HG03064 (cell line): ENCODE measurements around the gene SFT2D1.

ENCODE experiments used
- ATAC-seq: cut with Tn5 transposase; IDR thresholded peaks from one replicate; pipeline ENCODE4 v1.9.1; 2021; ENCODE audit warnings: low read depth; ENCODE audit not compliant: unreplicated experiment

The SFT2D1 gene

DNA sequence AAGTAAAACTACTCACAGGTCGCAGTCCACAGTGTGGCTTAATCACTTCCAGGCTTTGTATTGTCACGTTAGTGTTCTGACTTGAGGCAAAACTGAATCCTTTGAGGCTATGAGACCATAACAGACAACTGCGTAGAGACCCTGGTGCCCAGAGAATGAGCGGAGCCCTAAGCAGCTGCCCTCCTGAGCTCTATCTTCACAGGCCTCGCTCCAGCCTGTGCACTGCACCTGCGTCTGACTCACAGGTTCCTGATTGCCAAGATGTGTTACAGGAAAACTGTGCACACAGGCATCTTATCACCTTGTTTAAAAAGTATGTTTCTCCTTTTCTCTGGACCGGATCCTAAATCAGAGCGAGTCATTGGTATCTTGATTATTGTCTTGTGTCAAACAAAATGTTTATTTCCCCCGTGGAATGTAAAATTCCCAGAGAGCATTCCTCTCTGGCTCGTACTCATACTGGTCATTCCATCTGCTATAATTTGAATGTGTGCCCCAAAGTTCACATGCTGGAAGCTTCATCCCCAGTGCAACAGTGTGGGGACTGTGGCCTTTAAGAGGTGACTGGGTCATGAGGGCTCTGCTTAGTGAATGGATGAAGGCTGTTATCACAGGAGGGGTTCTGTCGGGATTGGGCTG lies 59.8 kb downstream of the SFT2D1 start:
- no peak for ATAC-seq

DNA sequence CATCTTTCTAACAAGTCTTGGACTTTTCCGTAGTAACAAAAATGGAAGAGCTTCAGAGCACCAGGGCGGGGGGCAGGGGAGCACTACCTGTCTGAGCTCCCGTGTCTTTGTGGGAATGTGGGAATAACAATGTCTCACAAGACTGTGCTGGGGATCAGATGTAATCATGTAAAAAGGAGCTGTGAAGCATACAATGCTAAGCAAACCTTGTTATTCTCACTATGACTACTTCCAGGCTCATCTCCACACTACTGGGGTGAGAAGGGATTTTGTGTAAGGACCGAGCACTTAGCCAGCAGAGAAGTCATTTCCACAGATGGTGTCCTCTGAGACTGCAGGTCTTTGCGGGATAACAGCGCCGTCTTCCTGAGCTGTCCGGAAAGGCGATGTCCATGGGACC lies 61.2 kb downstream of the SFT2D1 start:
- ATAC-seq = peak; percentile 54

- ATAC-seq = no peak
These were observed 63.0 kb downstream of the SFT2D1 start for GRCh38 chr6:166279393-166279679.

DNA sequence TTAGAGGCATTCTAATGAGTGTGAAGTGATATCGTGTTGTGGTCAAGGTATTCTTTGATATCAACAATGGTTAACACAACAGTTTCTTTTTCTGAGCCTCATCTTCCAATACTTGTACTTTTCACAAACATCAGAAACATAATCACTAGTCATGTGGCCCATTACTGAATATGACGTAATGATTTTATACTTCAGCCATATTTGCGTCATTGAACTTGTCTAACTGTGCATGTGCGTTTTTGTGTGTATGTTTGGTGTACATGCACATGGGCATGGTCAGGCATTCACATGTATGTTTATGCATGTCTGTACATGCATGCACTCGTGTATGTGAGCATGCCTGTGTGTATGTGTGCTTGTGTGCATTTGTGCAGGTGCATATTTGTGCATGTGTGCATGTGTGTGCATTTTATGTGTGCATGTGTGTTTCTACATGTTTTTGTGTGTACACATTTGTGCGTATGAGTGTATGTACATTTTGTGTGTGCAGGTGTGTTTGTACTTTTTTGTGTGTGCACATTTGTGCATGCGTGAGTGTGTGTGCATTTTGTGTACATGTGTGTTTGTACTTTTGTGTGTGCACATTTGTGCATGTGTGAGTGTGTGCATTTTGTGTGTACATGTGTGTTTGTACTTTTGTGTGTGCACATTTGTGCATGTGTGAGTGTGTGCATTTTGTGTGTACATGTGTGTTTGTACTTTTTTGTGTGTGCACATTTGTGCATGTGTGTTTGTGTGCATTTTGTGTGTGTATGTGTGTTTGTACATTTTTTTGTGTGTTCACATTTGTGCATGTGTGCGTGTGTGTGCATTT lies 63.6 kb downstream of the SFT2D1 start:
- ATAC-seq = no peak

GRCh38 chr6:166277892-166278578 lies 64.3 kb downstream of the SFT2D1 start:
- no peak for ATAC-seq

- ATAC-seq = no peak
These were observed 65.3 kb downstream of the SFT2D1 start for GRCh38 chr6:166277018-166277417.

DNA sequence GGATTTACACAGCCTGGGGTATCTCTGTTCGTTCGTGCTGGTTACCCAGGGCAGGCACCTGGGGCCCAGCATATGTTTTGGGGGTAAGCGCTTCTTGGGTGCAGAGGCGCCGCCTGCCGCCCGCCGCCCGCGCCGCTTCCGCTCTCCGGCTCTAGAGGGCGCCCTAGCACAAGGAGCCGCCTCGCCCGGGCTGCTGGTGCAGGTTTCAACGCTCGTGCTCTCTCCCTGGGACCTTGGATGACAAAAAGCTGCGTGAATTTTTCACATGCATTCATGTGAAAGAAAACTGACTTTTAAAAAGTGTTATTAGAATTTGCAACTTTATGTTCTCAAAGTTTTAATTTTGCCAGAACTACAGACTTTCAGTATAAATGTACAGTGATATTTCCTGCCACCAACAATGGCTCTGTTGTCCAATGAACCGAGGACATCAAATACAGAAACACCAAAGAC lies 66.6 kb downstream of the SFT2D1 start:
- peak; percentile 86 for ATAC-seq

DNA sequence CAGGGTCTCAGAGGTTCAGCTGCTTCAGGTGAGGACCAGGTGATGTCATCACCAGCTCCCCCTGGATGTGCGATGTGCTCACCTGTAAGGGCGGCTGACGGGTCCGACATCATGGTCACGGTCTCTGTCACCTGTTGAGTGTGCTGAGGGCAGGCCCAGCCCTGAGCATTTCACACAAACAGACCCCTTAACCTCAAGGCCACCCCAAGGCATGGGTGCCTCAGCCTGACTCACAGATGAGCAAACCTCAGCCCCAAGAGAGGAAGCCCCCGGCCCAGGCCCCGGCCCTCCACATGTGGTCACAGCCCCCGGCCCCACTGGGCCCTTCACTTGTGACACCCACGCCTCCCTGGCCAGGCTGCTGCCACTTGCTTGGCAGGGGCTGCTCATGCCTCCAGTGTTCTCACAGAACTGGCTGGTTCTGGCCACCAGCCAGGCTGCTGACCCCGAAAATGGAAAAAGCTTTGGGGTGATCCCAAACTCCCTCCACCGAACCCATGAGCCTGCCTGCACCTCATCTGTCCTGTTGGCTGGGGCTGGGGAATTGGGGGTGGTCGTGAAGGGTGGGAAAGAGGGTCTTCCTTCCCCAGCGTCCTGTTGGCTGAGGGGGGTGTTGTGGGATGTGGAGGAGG lies 67.5 kb downstream of the SFT2D1 start:
- no peak for ATAC-seq

GRCh38 chr6:166274163-166274562 lies 68.2 kb downstream of the SFT2D1 start:
- no peak for ATAC-seq

GRCh38 chr6:166271376-166271765 lies 71.0 kb downstream of the SFT2D1 start:
- ATAC-seq = no peak

DNA sequence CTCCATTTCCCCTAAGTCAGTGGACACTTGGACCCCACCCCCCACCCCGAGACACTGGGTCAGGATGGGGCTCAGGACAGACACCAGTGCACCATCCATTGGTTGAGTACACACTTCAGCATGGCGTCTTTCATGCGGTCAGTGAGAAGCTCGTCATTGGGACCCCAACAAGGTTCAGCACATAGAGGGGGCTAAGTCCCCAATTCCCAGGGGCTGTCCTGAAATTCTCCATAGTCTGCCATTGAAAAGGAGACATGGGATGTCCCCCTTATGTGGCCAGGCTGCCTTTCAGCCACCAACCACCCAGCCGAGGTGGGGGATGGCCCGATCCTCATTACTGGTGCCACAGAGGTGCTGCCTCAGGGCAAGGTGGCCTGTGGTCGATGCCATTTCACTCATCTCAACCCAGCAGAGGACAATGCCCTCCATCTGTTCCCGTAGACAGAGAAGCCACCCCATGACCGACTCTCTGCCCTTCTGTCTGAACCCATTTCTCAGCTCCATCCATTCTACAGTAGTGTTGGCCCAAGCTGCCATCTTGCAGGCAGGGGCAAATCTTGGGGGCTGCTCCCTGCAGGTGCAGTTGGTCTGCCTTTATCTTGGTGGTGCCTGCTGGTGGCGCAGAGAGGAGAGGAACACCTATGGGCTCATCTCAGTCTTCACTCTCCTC lies 71.5 kb downstream of the SFT2D1 start:
- ATAC-seq = no peak
